ENCODE results near the gene PEX5L. TPM values are rescaled to one million over a fixed set of nuclear protein-coding genes. Genes with fewer than 3 reads are reported as not detected.

The PEX5L gene
- total RNA-seq, 1 donor from 2014 or later = not detected

- POLR2A ChIA-PET = no interaction called here
- DNase-seq (no peak), ATAC-seq (ENCODE audit: low read depth) (no peak)
- no peak overlapping the region for H3K4me3 Mint-ChIP-seq
- no peaks in the 10 kb centered on the region for H3K27me3 Mint-ChIP-seq
- H3K4me1 Mint-ChIP-seq = no peaks in the 10 kb centered on the region
- intact Hi-C loops (cut with micrococcal nuclease) = no loop called here
- CTCF ChIA-PET = no interaction called here
- no peak overlapping the region for H3K27ac Mint-ChIP-seq
- no peak for TF ChIP-seq CTCF (IDR thresholded peaks at IDR 0.05)
- H3K36me3 Mint-ChIP-seq (ENCODE audit: low read depth) = no peaks in the 10 kb centered on the region
- no peaks in the 10 kb centered on the region for H3K9me3 Mint-ChIP-seq
These were observed 36.8 kb upstream of the PEX5L start for GRCh38 chr3:180073561-180073960.

GRCh38 chr3:180072786-180073185, 36.0 kb upstream of the PEX5L start:
- Mint-ChIP-seq H3K27ac (no peak overlapping the region), H3K4me1 (no peaks in the 10 kb centered on the region), H3K27me3 (no peaks in the 10 kb centered on the region), H3K36me3 (ENCODE audit: low read depth) (no peaks in the 10 kb centered on the region), H3K9me3 (no peaks in the 10 kb centered on the region), H3K4me3 (no peak overlapping the region)
- intact Hi-C loops (cut with micrococcal nuclease) = no loop called here
- DNase-seq (no peak), ATAC-seq (ENCODE audit: low read depth) (no peak)
- CTCF ChIA-PET = no interaction called here
- POLR2A ChIA-PET = no interaction called here
- no peak for TF ChIP-seq CTCF (IDR thresholded peaks at IDR 0.05)

- ATAC-seq (ENCODE audit: low read depth) = no peak
- no peaks in the 10 kb centered on the region for H3K9me3 Mint-ChIP-seq
- POLR2A ChIA-PET = no interaction called here
- TF ChIP-seq CTCF (IDR thresholded peaks at IDR 0.05) = no peak
- no peak overlapping the region for H3K27ac Mint-ChIP-seq
- no peak overlapping the region for H3K4me3 Mint-ChIP-seq
- H3K4me1 Mint-ChIP-seq = no peaks in the 10 kb centered on the region
- H3K27me3 Mint-ChIP-seq = no peaks in the 10 kb centered on the region
- H3K36me3 Mint-ChIP-seq (ENCODE audit: low read depth) = no peaks in the 10 kb centered on the region
- CTCF ChIA-PET = no interaction called here
- intact Hi-C loops (cut with micrococcal nuclease) = no loop called here
- DNase-seq = no peak
These were observed 34.2 kb upstream of the PEX5L start for GRCh38 chr3:180070925-180071324.

GRCh38 chr3:180068023-180068422, 31.3 kb upstream of the PEX5L start:
- no peak for ATAC-seq (ENCODE audit: low read depth)
- Mint-ChIP-seq H3K27ac (no peak overlapping the region), H3K36me3 (ENCODE audit: low read depth) (no peaks in the 10 kb centered on the region), H3K9me3 (no peaks in the 10 kb centered on the region), H3K4me3 (no peak overlapping the region), H3K27me3 (no peaks in the 10 kb centered on the region), H3K4me1 (no peaks in the 10 kb centered on the region)
- DNase-seq = no peak
- intact Hi-C loops (cut with micrococcal nuclease) = no loop called here
- TF ChIP-seq CTCF (IDR thresholded peaks at IDR 0.05) = no peak
- ChIA-PET CTCF (no interaction called here), POLR2A (no interaction called here)

- ChIA-PET POLR2A (no interaction called here), CTCF (no interaction called here)
- H3K36me3 Mint-ChIP-seq (ENCODE audit: low read depth) = no peaks in the 10 kb centered on the region
- no peak for ATAC-seq (ENCODE audit: low read depth)
- no peaks in the 10 kb centered on the region for H3K4me1 Mint-ChIP-seq
- no peaks in the 10 kb centered on the region for H3K27me3 Mint-ChIP-seq
- H3K9me3 Mint-ChIP-seq = no peaks in the 10 kb centered on the region
- no peak overlapping the region for H3K4me3 Mint-ChIP-seq
- DNase-seq = no peak
- intact Hi-C loops (cut with micrococcal nuclease) = no loop called here
- no peak overlapping the region for H3K27ac Mint-ChIP-seq
- no peak for TF ChIP-seq CTCF (IDR thresholded peaks at IDR 0.05)
These were observed 29.9 kb upstream of the PEX5L start for GRCh38 chr3:180066598-180066997.
